DMS114 treated with DMSO at 0.1 percent for 48 hours (cell line): ENCODE results near the gene C6orf52.

Experiments used
- DNase-seq: peaks from one replicate; lab custom pipeline; 2025; ENCODE audit not compliant: unreplicated experiment; lab: John Stamatoyannopoulos, UW

Gene C6orf52

GRCh38 chr6:10658910-10659698 is 35.3 kb downstream of the C6orf52 start:
- DNase-seq: no peak

GRCh38 chr6:10655508-10656055 is 38.8 kb downstream of the C6orf52 start:
- no peak for DNase-seq

- DNase-seq: no peak
Observed at GRCh38 chr6:10644225-10644624, 50.2 kb downstream of the C6orf52 start.

GRCh38 chr6:10643201-10643651 is 51.2 kb downstream of the C6orf52 start:
- DNase-seq: no peak

GRCh38 chr6:10641528-10641927 is 52.9 kb downstream of the C6orf52 start:
- no peak for DNase-seq

GRCh38 chr6:10640412-10640811 is 54.0 kb downstream of the C6orf52 start:
- DNase-seq: no peak

GRCh38 chr6:10633216-10633615 is 61.2 kb downstream of the C6orf52 start:
- DNase-seq: no peak

- no peak for DNase-seq
Observed at GRCh38 chr6:10630178-10630577, 64.2 kb downstream of the C6orf52 start.

GRCh38 chr6:10627800-10628199 is 66.6 kb downstream of the C6orf52 start:
- DNase-seq: no peak

GRCh38 chr6:10626154-10626741 is 68.2 kb downstream of the C6orf52 start:
- DNase-seq: no peak

- no peak for DNase-seq
Observed at GRCh38 chr6:10624836-10625235, 69.6 kb downstream of the C6orf52 start.

GRCh38 chr6:10621847-10622246 is 72.6 kb downstream of the C6orf52 start:
- DNase-seq: no peak
